ENCODE data around the gene DDR2.

DNA sequence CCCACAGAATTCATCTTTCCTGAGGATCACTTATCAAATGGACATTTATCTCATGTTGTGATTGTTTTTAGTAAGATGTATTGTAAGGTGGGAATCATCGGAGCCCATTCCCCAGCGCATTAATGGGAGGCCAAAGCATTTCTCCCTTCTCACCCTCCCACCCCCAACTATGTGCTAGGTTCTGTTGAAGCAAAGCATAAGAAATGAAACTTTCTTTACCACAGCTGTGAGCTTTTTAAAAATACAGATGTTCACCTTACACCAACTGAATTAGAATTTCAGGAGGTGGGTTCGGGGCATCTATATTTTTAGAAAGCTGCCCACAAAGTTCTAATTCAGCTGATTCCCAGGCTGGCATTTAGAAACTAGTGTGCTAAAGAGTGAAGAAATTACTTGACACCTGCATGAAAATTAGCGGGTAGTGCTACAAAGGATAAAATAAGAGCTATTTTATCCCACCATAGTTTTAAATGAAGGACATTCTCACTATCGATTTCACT lies 44.5 kb upstream of the DDR2 start:
- TF ChIP-seq EZH2 (IDR thresholded peaks at IDR 0.05; ENCODE audit: insufficient read depth, poor library complexity, severe bottlenecking) (no peak), EZH2phosphoT487 (IDR thresholded peaks at IDR 0.05; ENCODE audit: insufficient read depth, low read depth) (no peak)
